ENCODE results near the gene TSPAN7. TPM values are rescaled to one million over a fixed set of nuclear protein-coding genes. Genes with fewer than 3 reads are reported as not detected.
A peak's percentile ranks its signal among the peaks of the same experiment; 100 is the strongest.

Gene TSPAN7
- total and polyA plus RNA-seq, 2 donors = 6.3 to 24.3 TPM

GRCh38 chrX:38601866-38602265, 40.5 kb downstream of the TSPAN7 start:
- DNase-seq (ENCODE audit: low read depth in 6 of 9, low spot score in 9 of 9) = no peak
- Histone ChIP-seq H3K4me3 (ENCODE audit: low read length in 2 of 2) (no peak overlapping the region), H3K9me3 (ENCODE audit: control insufficient read depth in 2 of 2, insufficient read depth in 1 of 2, low read length in 1 of 2) (no peaks in the 10 kb centered on the region), H3K27me3 (ENCODE audit: control insufficient read depth in 2 of 2, insufficient read depth in 1 of 2, low read length in 1 of 2) (no peaks in the 10 kb centered on the region), H3K27ac (ENCODE audit: low read depth in 1 of 2, low read length in 1 of 2) (no peak overlapping the region), H3K4me1 (ENCODE audit: control insufficient read depth in 2 of 2, insufficient read depth in 2 of 2, low read length in 2 of 2) (peaks cover 0 to 6% of the 10 kb centered on the region in 2 donors), H3K36me3 (ENCODE audit: control insufficient read depth in 2 of 2, insufficient read depth in 2 of 2, low read length in 1 of 2) (no peaks in the 10 kb centered on the region)

DNA sequence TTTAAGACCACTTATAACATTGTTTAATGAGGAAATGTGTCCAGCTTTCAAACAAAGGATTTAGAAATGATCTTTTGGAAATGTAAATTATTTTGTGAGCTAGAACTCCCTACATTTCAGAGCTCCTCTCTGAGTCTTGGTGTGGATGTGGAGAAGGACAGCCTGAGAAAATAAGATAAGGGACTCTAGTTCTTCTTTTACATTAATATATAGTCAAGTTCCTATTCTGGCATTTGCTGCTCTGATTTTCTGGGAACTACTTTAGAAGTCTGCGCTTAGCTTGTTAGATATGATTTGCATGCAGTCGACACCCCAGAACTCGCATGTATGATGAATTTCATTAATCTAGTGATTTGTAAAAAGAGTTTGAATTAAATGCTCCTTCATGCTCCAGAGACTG, 45.5 kb downstream of the TSPAN7 start:
- WGBS = 44% methylated on average over 3 of the region's 3 CpGs
- no peaks in the 10 kb centered on the region for H3K27me3 ChIP-seq (ENCODE audit: control insufficient read depth in 2 of 2, insufficient read depth in 1 of 2, low read length in 1 of 2)
- H3K9me3 ChIP-seq (ENCODE audit: control insufficient read depth in 2 of 2, insufficient read depth in 1 of 2, low read length in 1 of 2) = no peaks in the 10 kb centered on the region
- H3K27ac ChIP-seq (ENCODE audit: low read depth in 1 of 2, low read length in 1 of 2) = no peak overlapping the region
- DNase-seq (ENCODE audit: low read depth in 6 of 9, low spot score in 9 of 9) = no peak
- no peak overlapping the region for H3K4me3 ChIP-seq (ENCODE audit: low read length in 2 of 2)
- no peaks in the 10 kb centered on the region for H3K36me3 ChIP-seq (ENCODE audit: control insufficient read depth in 2 of 2, insufficient read depth in 2 of 2, low read length in 1 of 2)
- H3K4me1 ChIP-seq (ENCODE audit: control insufficient read depth in 2 of 2, insufficient read depth in 2 of 2, low read length in 2 of 2) = peaks cover 0 to 8% of the 10 kb centered on the region in 2 donors

- DNase-seq (ENCODE audit: low read depth in 6 of 9, low spot score in 9 of 9) = no peak
- 3% methylated on average over 4 of the region's 4 CpGs for WGBS
- no peaks in the 10 kb centered on the region for H3K27me3 ChIP-seq (ENCODE audit: control insufficient read depth in 2 of 2, insufficient read depth in 1 of 2, low read length in 1 of 2)
- no peaks in the 10 kb centered on the region for H3K36me3 ChIP-seq (ENCODE audit: control insufficient read depth in 2 of 2, insufficient read depth in 2 of 2, low read length in 1 of 2)
- H3K4me3 ChIP-seq (ENCODE audit: low read length in 2 of 2) = no peak overlapping the region
- no peaks in the 10 kb centered on the region for H3K9me3 ChIP-seq (ENCODE audit: control insufficient read depth in 2 of 2, insufficient read depth in 1 of 2, low read length in 1 of 2)
- H3K27ac ChIP-seq (ENCODE audit: low read depth in 1 of 2, low read length in 1 of 2) = no peak overlapping the region
- peaks cover 0 to 12% of the 10 kb centered on the region in 2 donors for H3K4me1 ChIP-seq (ENCODE audit: control insufficient read depth in 2 of 2, insufficient read depth in 2 of 2, low read length in 2 of 2)
These were observed 46.6 kb downstream of the TSPAN7 start for GRCh38 chrX:38607976-38608375.

DNA sequence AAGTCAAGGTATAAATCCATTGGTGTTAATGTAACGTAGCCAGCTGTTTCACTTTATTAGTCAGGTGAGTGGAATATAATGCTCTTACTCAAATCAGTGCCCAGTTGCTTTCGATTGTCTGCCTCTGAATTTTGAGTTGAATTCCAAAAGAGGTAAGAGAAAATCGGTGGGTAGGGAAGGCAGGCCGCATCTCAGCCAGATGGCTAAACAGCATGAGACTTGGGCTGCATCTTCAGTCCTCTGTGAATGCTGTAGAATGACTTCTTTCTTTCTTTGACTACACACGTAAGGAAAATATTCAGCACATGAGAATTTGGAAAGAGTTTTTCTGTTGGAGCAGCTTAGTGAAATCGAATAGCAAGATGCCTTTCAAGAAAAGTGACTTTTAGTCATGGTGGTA, 49.5 kb downstream of the TSPAN7 start:
- Histone ChIP-seq H3K4me1 (ENCODE audit: control insufficient read depth in 2 of 2, insufficient read depth in 2 of 2, low read length in 2 of 2) (peaks cover 0 to 12% of the 10 kb centered on the region in 2 donors), H3K36me3 (ENCODE audit: control insufficient read depth in 2 of 2, insufficient read depth in 2 of 2, low read length in 1 of 2) (no peaks in the 10 kb centered on the region), H3K9me3 (ENCODE audit: control insufficient read depth in 2 of 2, insufficient read depth in 1 of 2, low read length in 1 of 2) (no peaks in the 10 kb centered on the region), H3K4me3 (ENCODE audit: low read length in 2 of 2) (no peak overlapping the region), H3K27ac (ENCODE audit: low read depth in 1 of 2, low read length in 1 of 2) (no peak overlapping the region), H3K27me3 (ENCODE audit: control insufficient read depth in 2 of 2, insufficient read depth in 1 of 2, low read length in 1 of 2) (no peaks in the 10 kb centered on the region)
- WGBS = 96% methylated on average over 6 of the region's 6 CpGs
- no peak for DNase-seq (ENCODE audit: low read depth in 6 of 9, low spot score in 9 of 9)

- no peaks in the 10 kb centered on the region for H3K27me3 ChIP-seq (ENCODE audit: control insufficient read depth in 2 of 2, insufficient read depth in 1 of 2, low read length in 1 of 2)
- WGBS = 29% methylated on average over 4 of the region's 4 CpGs
- H3K4me1 ChIP-seq (ENCODE audit: control insufficient read depth in 2 of 2, insufficient read depth in 2 of 2, low read length in 2 of 2) = peaks cover 0 to 12% of the 10 kb centered on the region in 2 donors
- H3K4me3 ChIP-seq (ENCODE audit: low read length in 2 of 2) = no peak overlapping the region
- peak in 1 of 9 donors; percentile 37 for DNase-seq (ENCODE audit: low read depth in 6 of 9, low spot score in 9 of 9)
- H3K27ac ChIP-seq (ENCODE audit: low read depth in 1 of 2, low read length in 1 of 2) = no peak overlapping the region
- H3K36me3 ChIP-seq (ENCODE audit: control insufficient read depth in 2 of 2, insufficient read depth in 2 of 2, low read length in 1 of 2) = no peaks in the 10 kb centered on the region
- H3K9me3 ChIP-seq (ENCODE audit: control insufficient read depth in 2 of 2, insufficient read depth in 1 of 2, low read length in 1 of 2) = no peaks in the 10 kb centered on the region
These were observed 50.9 kb downstream of the TSPAN7 start for GRCh38 chrX:38612281-38612680.

DNA sequence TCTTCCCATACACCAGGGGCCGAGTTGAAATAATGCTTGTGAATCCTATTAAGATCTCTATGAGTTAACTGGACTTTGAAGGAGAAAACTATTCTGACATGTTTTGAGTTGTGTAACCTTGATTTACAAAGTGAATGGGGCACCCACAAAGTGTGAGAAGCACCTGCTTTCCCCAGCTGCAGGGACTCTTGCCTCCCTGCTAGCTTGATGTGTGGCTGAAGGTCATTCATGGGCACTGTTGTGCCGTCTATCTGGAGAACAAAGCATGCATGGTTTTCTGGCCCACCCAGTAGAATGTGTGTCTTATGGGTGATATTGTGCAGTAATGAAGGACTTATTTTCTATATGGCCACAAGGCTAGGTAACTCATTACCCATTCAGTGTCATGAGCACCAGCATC, 53.1 kb downstream of the TSPAN7 start:
- Histone ChIP-seq H3K4me3 (ENCODE audit: low read length in 2 of 2) (no peak overlapping the region), H3K27ac (ENCODE audit: low read depth in 1 of 2, low read length in 1 of 2) (no peak overlapping the region), H3K36me3 (ENCODE audit: control insufficient read depth in 2 of 2, insufficient read depth in 2 of 2, low read length in 1 of 2) (no peaks in the 10 kb centered on the region), H3K27me3 (ENCODE audit: control insufficient read depth in 2 of 2, insufficient read depth in 1 of 2, low read length in 1 of 2) (no peaks in the 10 kb centered on the region), H3K4me1 (ENCODE audit: control insufficient read depth in 2 of 2, insufficient read depth in 2 of 2, low read length in 2 of 2) (peaks cover 5 to 12% of the 10 kb centered on the region in 2 donors), H3K9me3 (ENCODE audit: control insufficient read depth in 2 of 2, insufficient read depth in 1 of 2, low read length in 1 of 2) (no peaks in the 10 kb centered on the region)
- WGBS = 86% methylated on average over 2 of the region's 2 CpGs
- DNase-seq (ENCODE audit: low read depth in 6 of 9, low spot score in 9 of 9) = no peak

DNA sequence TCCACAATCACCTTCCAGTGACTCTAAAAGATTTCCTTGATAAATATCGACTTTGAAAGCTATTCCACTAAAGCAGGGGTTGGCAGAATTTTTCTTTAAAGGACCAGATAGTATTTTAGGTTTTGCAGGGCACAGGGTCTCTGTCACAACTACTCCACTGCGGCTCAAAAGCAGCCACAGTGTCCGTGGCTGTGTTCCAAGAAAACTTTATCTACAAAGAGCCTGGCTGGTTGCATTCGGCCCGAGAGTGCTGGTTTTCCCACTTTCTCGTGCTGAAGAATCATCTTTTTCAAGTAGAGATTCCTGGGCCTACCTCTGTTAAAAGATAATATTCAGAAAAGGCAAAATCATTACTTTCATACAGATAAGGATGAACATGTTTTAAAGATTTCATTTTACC, 55.6 kb downstream of the TSPAN7 start:
- H3K4me3 ChIP-seq (ENCODE audit: low read length in 2 of 2) = no peak overlapping the region
- H3K27ac ChIP-seq (ENCODE audit: low read depth in 1 of 2, low read length in 1 of 2) = no peak overlapping the region
- H3K36me3 ChIP-seq (ENCODE audit: control insufficient read depth in 2 of 2, insufficient read depth in 2 of 2, low read length in 1 of 2) = no peaks in the 10 kb centered on the region
- H3K4me1 ChIP-seq (ENCODE audit: control insufficient read depth in 2 of 2, insufficient read depth in 2 of 2, low read length in 2 of 2) = peaks cover 5 to 11% of the 10 kb centered on the region in 2 donors
- H3K9me3 ChIP-seq (ENCODE audit: control insufficient read depth in 2 of 2, insufficient read depth in 1 of 2, low read length in 1 of 2) = no peaks in the 10 kb centered on the region
- DNase-seq (ENCODE audit: low read depth in 6 of 9, low spot score in 9 of 9) = no peak
- 42% methylated on average over 6 of the region's 6 CpGs for WGBS
- no peaks in the 10 kb centered on the region for H3K27me3 ChIP-seq (ENCODE audit: control insufficient read depth in 2 of 2, insufficient read depth in 1 of 2, low read length in 1 of 2)

DNA sequence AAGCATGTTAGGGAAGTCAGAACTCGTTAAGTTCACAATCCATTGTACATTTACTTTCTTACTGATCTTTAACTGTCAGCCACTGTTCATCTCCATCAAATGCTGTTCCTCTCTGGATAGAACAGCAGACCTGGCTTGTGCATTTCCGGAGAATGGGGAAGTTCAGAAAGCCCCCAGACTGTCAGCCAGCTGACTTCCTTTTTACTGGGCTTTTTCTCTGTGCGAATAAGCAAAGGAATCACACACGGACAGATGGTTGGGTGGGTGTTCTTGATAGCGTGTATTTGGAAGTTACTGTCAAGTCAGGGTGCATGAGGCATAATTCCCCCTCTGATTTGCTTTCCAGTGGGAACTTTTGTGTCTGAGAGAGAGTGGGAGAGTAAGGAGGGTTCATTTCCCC, 56.8 kb downstream of the TSPAN7 start:
- Histone ChIP-seq H3K27me3 (ENCODE audit: control insufficient read depth in 2 of 2, insufficient read depth in 1 of 2, low read length in 1 of 2) (no peaks in the 10 kb centered on the region), H3K9me3 (ENCODE audit: control insufficient read depth in 2 of 2, insufficient read depth in 1 of 2, low read length in 1 of 2) (no peaks in the 10 kb centered on the region), H3K36me3 (ENCODE audit: control insufficient read depth in 2 of 2, insufficient read depth in 2 of 2, low read length in 1 of 2) (no peaks in the 10 kb centered on the region), H3K4me1 (ENCODE audit: control insufficient read depth in 2 of 2, insufficient read depth in 2 of 2, low read length in 2 of 2) (peaks cover 5 to 7% of the 10 kb centered on the region in 2 donors), H3K4me3 (ENCODE audit: low read length in 2 of 2) (no peak overlapping the region), H3K27ac (ENCODE audit: low read depth in 1 of 2, low read length in 1 of 2) (no peak overlapping the region)
- peak in 1 of 9 donors; percentile 36 for DNase-seq (ENCODE audit: low read depth in 6 of 9, low spot score in 9 of 9)
- WGBS = 6% methylated on average over 5 of the region's 5 CpGs

- no peak for DNase-seq (ENCODE audit: low read depth in 6 of 9, low spot score in 9 of 9)
- Histone ChIP-seq H3K27me3 (ENCODE audit: control insufficient read depth in 2 of 2, insufficient read depth in 1 of 2, low read length in 1 of 2) (no peaks in the 10 kb centered on the region), H3K9me3 (ENCODE audit: control insufficient read depth in 2 of 2, insufficient read depth in 1 of 2, low read length in 1 of 2) (no peaks in the 10 kb centered on the region), H3K4me1 (ENCODE audit: control insufficient read depth in 2 of 2, insufficient read depth in 2 of 2, low read length in 2 of 2) (peaks cover 5 to 7% of the 10 kb centered on the region in 2 donors), H3K27ac (ENCODE audit: low read depth in 1 of 2, low read length in 1 of 2) (no peak overlapping the region), H3K36me3 (ENCODE audit: control insufficient read depth in 2 of 2, insufficient read depth in 2 of 2, low read length in 1 of 2) (no peaks in the 10 kb centered on the region), H3K4me3 (ENCODE audit: low read length in 2 of 2) (no peak overlapping the region)
- 95% methylated on average over 4 of the region's 4 CpGs for WGBS
These were observed 59.3 kb downstream of the TSPAN7 start for GRCh38 chrX:38620623-38621022.

DNA sequence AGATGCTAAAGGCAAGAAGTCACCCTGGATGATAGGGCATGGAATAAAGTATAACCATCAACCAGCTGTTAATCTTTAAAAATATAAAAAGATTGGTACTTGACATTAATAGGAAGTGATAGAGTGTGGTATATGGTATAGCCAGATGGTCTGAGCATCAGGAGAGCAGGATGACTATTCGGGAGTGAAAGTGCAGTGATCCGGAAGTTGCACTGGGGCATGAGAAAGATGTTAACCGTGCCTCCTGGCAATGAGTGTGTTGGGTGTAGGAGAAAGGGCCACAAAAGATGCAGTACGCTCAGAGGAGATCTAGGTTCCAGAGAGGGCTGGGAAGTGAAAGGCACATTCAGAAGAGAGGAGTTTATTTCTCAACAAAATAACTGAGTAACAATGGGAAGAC, 65.0 kb downstream of the TSPAN7 start:
- no peak overlapping the region for H3K4me3 ChIP-seq (ENCODE audit: low read length in 2 of 2)
- no peak for DNase-seq (ENCODE audit: low read depth in 6 of 9, low spot score in 9 of 9)
- H3K27me3 ChIP-seq (ENCODE audit: control insufficient read depth in 2 of 2, insufficient read depth in 1 of 2, low read length in 1 of 2) = no peaks in the 10 kb centered on the region
- no peaks in the 10 kb centered on the region for H3K4me1 ChIP-seq (ENCODE audit: control insufficient read depth in 2 of 2, insufficient read depth in 2 of 2, low read length in 2 of 2)
- 96% methylated on average over 4 of the region's 4 CpGs for WGBS
- no peaks in the 10 kb centered on the region for H3K36me3 ChIP-seq (ENCODE audit: control insufficient read depth in 2 of 2, insufficient read depth in 2 of 2, low read length in 1 of 2)
- no peak overlapping the region for H3K27ac ChIP-seq (ENCODE audit: low read depth in 1 of 2, low read length in 1 of 2)
- no peaks in the 10 kb centered on the region for H3K9me3 ChIP-seq (ENCODE audit: control insufficient read depth in 2 of 2, insufficient read depth in 1 of 2, low read length in 1 of 2)
